Activated CD4-positive, CD25-positive, alpha-beta regulatory T cell treated with anti-CD3 and anti-CD28 coated beads, Interleukin-2, amount 50 U/mL, for 72 hours (primary cell): ENCODE measurements around the gene KAZALD1.

Experiments
- DNase-seq: peaks from one replicate; pipeline ENCODE4 v3.0.0; 2021

The KAZALD1 gene

DNA sequence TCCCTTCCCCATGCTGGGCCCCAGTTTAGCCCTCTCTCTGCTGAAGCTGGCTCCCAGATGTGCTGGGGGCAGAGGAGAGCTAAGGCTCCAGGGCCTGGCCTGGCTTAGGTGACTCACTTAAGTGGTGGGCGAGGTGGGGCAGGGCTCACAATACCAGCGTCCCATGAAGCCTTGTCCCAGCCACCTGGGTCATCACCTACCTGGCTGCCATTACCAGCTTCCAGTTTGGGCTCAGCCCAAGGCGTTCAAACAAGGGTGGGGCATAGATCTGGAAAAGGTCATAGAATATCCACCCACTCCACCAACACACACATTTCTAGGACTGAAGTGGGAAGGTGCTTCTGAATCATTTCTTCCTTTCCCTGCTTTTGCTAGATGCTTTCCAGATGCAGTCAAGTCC is 8.3 kb downstream of the KAZALD1 start:
- no peak for DNase-seq

DNA sequence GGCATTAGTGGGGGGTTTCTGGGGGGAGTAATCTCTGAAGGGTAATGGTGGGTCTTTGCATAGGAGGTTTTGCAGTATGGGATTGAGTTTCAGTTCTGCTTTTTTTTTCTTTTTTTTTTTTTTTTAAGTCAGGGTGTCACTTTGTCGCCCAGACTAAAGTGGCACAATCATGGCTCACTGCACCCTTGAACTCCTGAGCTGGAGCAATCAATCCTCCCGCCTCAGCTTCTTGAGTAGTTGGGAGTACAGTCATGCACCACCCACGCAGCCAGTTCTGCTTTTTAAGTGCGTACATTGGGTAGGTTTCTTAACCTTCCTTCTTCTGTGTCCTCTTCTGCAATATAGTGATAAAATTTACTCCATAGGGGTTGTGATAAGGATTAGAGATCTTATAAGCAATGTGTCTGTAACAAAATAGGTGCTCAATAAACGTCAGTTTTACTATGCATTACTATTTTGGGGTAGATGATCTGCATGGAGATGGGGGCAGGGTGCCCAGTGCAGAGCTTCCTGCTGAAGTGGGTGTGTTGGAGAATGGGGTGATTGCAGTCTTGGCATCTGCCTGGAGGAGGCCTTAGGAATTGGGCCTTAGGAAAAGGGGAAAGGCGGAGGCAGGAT is 9.6 kb downstream of the KAZALD1 start:
- DNase-seq: no peak

DNA sequence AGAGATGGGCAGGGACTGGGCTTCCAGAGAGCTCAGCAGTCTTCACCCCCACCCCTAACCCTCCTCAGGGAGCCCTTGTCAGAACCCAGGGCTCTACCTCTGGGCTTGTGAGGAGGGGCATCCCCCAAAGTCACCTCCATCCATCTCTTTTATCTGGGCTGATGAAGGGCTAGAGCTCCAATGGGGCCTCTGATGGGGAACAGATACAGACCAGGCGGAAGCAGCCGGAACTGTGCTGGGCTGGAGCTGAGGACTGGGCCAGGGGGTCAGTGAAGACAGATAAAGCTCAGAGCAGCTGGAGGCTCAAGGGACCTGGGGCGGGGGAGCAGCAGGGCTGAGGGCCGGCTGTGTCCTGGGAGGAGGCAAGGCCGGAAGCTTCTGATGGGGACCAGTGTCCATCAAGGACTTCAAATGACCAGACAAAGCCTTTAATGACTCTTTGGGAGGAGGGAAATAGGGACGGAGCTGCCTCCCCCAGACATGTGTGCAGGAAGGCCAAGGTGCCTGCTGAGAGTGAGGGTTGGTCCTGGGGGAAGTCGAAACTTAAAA is 10.2 kb downstream of the KAZALD1 start:
- no peak for DNase-seq

DNA sequence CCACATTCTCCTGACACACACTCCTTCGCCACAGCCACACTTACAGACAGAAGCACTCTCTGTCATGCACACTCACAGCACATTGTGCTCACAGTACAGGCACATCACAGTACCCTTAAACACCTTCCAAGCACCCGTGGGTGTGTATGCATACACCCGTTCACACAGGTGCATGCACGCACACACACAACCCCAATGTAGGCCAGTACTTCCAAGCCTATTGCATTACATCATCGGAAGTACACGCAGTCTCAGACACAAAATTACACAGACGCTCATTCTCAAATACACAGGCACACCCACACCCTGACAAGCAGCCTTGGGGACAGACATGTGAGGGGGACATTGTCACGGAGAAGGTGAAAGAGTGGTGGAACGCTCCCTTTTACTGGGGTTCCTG is 11.1 kb downstream of the KAZALD1 start:
- no peak for DNase-seq

DNA sequence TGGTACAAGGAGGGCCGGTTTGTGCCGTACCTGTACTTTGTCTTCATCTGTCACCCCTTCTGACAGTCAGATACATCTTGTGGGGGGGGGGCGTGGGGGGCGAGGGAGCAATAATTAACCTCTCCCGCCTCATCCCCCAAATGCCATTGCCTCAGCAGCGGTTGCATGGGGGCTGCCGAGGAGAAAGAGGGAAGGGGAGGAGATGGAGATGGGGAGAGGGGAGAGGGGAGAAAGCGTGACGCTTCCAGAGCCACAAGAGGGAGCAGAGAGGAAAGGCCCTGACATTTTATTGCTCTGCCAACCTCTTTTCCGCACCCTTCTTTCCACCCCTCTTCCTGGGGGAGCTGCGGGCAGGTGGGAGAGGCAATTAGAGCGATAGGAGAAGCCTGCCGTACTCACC is 11.8 kb downstream of the KAZALD1 start:
- no peak for DNase-seq

DNA sequence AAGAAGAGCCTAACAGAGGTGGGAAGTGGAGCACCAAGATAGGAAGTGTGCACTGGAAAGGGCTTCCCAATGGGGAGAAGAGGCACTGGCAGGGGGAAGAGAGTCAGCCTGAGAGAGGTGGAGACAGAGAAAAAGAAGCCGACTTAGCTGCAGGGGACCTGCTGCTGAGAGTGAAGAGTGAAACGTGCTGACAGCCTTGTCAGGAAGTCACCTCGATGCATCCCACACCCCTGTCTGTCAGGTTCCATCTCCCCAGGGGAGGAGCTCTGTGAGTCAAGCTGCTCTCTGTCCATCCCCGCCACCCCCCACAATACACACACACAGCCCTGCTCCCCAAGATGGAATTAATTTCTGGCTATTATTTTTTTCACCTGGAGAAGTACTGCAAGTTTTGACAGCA is 14.0 kb downstream of the KAZALD1 start:
- DNase-seq: no peak

DNA sequence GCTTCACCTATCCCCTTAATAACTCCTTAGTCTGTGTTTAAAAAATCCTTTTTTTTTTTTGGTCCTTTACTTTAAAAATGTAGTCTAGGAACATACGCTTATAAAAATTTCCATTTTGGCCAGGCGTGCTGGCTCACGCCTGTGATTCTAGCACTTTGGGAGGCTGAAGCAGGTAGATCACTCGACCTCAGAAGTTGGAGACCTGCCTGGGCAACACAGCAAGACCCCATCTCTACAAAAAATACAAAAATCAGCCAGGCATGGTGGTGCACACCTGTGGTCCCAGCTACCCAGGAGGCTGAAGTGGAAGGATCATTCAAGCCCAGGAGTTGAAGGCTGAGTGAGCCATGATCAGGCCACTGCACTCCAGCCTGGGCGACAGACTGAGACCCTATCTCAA is 14.8 kb downstream of the KAZALD1 start:
- no peak for DNase-seq

DNA sequence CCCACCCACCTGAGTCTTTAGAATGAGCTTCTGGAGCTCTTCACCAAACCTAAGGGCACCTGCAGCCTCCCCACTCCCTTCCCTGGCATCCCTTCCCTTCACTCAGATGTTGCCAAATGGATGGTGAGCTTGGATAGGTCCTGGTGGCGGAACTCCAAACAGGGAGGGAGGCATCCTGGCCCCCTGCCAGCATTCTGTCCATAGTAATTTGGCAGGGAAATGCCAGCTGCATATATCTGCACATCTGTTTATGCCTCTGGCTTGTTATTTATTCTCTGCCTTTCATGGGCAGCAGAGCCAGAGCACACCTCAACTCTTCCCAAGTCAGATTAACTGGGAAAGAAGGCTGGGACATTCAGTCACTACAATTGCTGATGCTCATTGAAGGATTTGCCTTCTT is 18.1 kb downstream of the KAZALD1 start:
- DNase-seq: no peak

DNA sequence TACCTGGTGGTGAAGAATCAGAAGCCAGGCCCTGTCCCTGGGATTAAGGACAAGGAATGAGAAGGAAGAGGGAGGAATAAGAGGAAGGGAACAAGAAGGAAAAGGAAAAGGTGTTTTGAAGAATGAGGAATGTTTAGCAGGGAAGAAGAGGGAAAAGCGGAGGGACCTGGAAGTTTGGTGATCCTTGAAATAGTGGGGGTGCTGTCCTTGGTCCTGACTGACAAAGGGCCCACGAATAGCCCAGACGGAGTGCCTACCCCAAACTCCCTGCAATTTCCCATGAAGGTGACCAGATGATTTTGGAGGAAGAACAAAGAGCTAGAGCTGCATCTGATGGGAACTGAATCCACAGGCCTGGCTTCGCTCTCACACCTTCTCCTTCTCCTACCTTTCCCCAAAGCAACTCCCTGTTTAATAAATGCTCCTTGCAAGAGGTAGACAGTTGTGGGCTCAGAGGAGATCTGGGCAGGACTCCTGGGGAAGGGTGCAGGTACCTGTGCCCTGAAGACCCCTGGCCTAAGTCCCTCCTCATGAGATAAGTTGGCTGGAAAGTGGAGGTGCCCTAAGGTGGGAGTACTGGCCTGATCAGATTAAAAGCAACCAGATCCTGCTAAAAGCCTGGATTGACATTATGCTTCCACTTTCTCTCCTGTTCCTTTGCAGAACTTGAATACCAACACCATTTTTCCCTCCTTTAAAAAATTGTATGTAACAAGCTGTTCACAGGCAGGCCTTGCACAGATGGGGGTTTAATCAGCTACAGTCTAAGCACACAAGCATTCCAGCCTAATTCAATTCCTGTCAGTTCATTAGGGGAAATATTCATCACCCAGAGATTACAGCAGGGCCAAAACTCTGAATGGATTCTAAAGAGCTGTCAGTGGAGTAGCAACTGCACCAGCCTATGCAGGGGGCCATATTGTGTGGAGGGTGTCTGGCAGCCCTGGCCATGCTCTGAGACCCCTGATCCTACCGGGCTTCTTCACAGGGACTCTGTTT is 19.4 kb downstream of the KAZALD1 start:
- no peak for DNase-seq

DNA sequence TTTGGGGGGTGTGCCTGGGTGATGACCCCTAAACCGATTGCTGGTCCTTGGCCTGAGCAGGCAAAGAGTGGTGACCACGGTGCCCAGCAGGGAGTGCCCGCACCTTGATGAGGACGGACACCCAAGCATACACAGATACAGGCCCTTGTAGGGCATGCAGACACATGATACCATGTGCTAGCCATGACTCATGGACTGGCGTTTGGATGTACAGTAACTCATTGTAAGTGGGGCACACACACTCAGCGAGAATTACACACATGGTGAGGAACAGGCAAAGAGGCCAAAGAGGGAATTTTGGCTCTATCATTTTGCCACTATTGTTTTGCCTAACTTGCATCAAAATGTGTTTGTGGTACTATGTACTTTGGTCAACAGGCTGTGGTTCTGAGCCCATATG is 24.1 kb downstream of the KAZALD1 start:
- no peak for DNase-seq

DNA sequence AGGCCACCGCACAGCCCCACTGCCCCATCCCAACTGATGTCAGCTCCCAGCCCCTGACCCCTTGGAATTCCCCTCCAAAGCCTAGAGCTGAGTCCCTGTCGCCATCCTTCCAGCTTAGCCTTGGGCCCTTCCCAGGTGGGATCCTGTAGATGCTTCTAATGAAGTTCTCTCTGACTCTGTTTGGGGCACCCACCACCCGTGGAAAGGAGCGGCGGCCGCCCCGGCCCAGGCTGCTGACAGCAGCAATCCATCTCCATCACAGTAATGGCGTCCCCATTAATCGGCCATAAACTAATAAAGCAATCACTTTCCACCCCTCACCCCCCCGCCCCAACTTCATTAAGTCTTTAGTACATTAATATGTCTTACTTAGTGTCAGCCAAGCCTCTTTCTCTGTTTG is 25.6 kb downstream of the KAZALD1 start:
- no peak for DNase-seq

DNA sequence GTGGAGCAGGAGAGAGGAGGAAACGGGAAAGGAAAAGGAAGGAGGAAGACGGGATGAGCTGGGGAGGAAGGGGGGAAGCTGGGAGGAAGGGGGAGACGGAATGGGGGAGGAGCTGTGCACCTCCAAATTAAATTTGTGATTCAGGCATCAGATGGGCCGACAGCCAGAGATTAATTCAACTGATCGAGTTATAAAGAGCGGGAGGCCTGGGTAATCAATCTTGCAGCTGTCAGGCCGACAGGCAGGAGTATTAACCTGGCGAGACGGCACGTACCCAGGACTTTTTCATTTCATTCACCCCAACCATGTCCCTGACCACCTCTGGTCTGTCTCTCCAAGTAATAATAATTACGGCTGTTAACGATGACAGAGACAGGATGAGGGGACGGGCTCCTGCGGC is 26.2 kb downstream of the KAZALD1 start:
- DNase-seq: no peak

DNA sequence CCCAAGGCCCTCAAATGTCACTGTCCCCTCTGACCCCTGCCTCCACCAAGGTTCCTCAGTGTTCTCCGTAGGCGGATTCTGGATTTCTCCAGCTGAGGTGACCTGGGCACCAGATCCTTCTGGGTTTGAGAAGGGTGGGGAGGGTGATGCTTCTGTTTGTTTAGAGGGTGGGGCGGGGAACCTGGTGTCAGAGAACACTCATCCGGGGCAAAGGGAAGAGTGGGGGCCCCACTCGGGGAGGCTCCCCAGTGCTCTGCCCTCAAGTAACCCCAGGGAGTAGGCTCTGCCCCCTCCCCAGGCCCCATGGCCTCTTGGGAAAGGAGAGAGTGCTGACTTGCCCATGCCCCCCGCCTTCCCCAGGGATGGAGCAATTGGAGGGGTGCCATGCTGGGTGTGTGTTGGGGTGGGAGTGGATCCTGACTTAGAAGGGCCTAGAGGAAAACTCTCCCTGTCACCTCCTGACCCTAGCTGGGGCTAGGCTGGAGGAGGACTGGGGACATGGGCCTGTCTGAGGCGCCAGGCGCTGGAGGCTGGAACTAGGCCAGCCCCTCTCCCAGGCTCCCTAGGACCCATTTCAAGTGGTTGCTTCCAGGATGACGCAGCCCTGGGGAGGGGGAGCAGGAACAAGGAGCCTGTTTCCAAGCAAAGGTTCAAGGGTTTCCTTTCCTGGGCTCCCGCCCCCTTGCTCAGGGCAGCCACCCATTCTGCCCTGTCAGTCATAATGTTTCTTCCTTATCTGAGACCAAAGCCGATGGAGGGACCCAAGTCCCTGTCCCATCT is 27.9 kb downstream of the KAZALD1 start:
- DNase-seq: no peak

DNA sequence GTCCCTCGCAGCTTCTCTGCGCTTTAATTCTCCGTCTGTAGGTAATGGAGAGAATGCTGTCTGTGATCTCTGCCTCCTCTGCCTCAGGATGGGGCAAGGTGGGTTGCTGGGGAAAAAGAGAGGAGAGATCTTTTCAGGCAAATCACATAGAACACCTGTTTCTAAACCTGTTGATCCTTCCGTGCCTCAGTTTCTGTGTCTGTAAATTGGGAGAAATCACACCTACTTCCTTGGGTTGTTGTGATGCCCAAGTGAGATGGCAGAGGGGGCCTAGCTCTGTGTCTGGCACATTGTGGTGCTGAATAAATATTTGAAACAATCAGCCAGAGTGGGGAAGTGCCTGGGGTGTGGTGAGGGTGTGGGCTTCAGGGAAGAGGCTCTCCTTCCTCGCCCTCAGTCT is 28.8 kb downstream of the KAZALD1 start:
- DNase-seq: no peak

DNA sequence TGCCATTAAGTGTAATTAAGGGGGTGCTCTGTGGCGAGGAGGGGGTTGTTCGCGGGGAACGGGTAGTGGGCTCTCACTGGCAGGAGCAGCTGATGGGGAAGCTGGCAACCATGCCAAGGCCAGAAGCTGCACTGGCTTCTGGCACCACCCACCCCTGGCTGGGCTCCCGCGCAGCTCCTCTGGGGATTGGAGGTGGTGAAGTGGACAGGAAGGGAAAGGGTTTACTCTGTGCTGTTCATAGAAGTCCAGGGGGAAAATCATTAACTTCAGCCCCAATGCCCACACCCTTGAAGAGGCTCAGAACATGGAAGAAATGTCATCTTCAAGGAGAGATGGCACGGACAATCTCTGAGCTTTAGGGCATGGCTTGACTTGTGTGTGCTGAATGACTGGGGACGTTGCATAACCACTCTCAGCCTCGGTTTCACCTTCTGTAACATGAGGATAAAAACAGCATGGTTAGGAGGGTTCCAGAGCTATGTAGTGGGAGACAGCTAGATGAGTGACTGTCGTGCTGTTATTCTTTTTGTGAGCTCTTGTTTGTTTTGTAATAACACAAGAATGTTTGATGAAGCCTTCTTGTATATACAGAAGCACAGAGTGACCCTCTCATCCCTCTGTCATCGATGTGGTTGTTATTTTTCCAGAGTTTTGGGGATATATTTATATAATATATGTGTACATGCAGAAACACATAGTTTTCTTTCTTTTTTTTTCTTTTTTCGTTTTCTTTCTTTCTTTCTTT is 29.9 kb downstream of the KAZALD1 start:
- no peak for DNase-seq

DNA sequence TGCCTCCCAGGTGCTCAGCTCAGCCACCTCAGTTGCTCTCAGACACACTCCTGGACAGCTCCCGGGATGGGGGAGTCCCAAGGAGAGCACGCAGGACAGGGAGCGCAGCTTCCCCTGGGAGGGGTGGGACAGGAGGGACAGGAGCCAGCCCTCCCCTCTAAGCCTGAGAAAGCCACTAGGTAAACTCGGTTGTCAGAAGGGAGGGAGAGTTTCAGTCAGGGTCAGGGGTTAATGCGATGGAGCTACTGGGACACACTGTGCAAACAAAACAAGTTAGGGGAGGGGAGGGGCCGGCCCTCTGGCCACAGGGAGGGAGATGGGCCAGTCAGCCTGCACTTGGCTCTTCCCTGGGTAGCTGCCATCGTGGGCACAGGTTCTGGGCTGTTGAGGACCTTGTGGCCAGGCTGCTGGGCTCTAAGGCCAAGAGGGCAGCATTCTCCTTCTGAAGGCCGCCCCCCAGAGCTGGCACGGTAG is 31.1 kb downstream of the KAZALD1 start:
- no peak for DNase-seq

DNA sequence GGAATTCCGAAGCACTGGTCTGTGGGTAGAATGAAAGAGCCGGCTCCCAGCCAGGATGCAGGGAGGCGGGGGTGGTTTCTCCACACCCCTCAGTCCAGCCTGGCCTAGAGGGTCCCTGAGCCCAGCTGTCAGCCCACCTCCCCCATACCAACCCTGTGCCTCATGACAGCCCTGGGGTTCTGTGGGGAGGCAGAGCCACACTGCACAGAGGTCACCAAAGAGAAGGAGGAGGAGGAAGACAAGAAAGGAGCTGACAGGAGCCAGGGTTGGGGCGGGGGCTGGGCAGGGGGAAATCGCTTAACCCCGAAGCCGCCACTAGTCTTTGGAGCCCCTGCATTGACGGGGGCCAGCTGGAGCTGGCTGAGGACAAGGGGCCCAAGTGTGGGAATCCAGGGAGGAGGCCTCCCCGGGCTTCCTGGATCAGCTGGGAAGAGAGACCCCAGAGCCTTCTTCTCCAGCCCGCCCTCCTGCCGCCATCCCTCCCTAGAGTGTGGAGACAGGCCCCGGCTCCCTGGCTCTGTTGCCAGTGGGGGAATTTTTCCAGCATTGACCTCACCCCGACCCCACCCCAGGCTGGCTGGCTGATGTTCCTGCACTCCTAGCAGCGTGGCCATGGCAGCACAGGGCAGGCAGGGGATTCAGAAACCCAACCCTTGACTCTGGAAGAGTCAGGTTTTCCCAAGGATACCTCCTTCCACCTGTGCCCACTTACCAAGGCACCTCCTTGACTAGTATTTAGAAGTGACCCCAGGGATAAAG is 32.5 kb downstream of the KAZALD1 start:
- DNase-seq: no peak

DNA sequence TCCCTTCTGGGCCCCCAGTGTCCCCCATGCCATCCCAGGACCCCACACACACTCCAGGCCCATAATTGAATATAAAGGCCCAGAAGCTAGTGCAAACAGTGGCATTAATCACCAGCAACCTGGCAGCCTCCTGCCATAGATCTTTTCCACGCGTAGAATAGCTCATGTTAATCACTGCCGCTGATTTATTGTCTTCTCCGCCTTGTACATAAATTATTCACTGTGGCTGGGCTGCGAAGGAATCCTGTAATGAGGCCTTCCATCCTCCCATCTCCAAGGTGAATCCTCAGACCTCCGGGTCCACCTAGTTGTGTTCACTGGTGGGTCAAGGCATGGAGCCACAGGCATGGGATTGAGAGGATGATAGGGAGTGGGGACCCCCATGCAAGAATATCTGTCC is 33.2 kb downstream of the KAZALD1 start:
- DNase-seq: no peak

DNA sequence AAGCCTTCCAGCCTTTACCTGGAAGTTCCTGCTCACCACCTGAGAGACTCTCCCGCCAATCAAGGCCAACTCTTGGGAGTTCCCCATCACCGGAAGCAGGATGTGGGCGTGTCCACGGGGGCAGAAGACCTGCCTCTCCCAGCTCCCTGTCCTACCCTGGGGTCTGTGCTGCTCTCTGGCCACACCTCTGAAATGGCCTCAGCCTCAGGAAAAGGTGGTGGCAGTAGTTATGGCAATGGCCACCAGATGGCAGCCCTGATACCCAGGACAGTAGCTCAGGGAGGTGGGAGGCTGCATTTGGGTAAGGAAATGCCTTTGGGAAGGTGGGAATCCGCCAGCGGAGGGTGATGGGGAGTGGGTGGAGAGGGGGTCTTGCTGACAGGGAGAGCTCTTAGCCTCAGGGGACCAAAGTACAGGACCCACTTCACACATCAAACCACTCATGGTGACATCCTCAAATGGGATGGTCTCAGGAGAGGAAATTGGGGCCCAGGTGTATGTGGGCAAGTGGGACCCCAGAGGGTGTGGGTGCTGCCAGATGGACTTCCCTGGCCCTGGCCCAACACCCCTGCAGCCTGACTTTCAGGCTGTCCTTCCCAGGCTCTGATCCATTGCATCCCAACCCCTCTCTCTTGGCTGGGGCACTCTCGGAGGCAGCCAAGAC is 33.9 kb downstream of the KAZALD1 start:
- DNase-seq: peak; percentile 76

DNA sequence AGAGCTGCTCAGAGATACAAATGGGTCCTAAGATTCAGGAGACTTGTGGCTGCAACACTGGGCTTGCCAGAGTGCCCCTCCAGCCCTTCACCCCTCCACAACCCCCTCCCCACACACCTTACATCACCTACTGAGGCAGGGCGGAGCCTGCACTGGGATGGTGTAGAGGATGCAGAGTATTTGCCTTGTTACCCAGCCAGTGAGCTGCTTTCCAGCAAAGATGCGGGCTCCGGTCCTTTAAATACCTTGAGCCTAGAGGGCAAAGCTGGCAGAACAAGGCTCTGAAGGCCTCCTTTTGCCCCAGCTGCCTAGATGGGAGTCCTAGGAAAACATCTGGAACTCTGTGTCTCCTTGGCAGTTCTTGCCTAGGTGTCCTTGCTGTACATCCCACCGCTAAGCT is 34.6 kb downstream of the KAZALD1 start:
- DNase-seq: no peak

DNA sequence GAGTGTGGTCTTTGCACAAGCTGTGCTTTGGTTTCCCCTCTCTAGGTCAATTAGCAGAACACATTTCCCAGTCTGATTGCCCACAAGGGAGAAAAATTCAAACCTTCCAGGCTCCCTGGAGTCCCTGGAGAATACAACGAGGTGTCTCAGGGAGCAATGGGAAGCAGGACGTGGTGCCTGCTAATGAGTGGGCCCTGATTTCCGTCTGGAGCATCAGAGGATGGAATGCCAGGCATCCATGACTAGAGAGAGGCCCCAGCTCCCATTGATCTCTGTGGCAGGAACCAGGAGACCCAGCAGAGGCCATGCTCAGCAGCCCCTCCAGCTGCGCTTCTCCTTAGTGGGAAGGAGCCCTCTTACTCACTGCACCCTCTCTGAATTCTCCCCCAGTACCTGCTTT is 36.1 kb downstream of the KAZALD1 start:
- DNase-seq: no peak
